Heart right ventricle (tissue), 16 donors: ENCODE measurements around the gene IL17B. TPM values are rescaled to one million over a fixed set of nuclear protein-coding genes. Genes with fewer than 3 reads are reported as not detected.
A peak's percentile ranks its signal among the peaks of the same experiment; 100 is the strongest.

ENCODE experiments used
- ATAC-seq, 8 donors: fragments of 200-7000 bp; cut with Tn5 transposase; one replicate each; pipeline ENCODE4 v1.9.1; 2020; ENCODE audit warnings: mild to moderate bottlenecking in 8 of 8, moderate library complexity in 8 of 8, moderate number of reproducible peaks in 1 of 8
- DNase-seq, 2 donors: peaks; one replicate each; pipeline ENCODE4 v3.0.0-alpha.2; 2020
- H3K27ac ChIP-seq, 10 donors: fragments of 200-600 bp; sonication (generic) in 2 of 10; one replicate each; pipeline versions ENCODE4 v1.5.0 to v1.8.0; 2020 to 2022; ENCODE audit warnings: mild to moderate bottlenecking in 3 of 10
- H3K27me3 ChIP-seq, 7 donors: fragments of 200-600 bp; one replicate each; pipeline ENCODE4 v1.8.0; 2021 to 2022; ENCODE audit warnings: mild to moderate bottlenecking in 2 of 7
- H3K36me3 ChIP-seq, 9 donors: fragments of 200-600 bp; sonication (generic) in 1 of 9; one replicate each; pipeline versions ENCODE4 v1.5.0 to v1.8.0; 2020 to 2022; ENCODE audit warnings: mild to moderate bottlenecking in 2 of 9
- H3K4me1 ChIP-seq, 9 donors: fragments of 200-600 bp; sonication (generic) in 1 of 9; one replicate each; pipeline versions ENCODE4 v1.5.0 to v1.8.0; 2020 to 2022; ENCODE audit warnings: mild to moderate bottlenecking in 4 of 9
- H3K4me3 ChIP-seq, 10 donors: fragments of 200-600 bp; sonication (generic) in 2 of 10; one replicate each; pipeline versions ENCODE4 v1.5.0 to v1.8.0; 2020 to 2022; ENCODE audit warnings: mild to moderate bottlenecking in 7 of 10, moderate library complexity in 2 of 10
- H3K9me3 ChIP-seq, 11 donors: fragments of 200-600 bp in 10 of 11; sonication (generic) in 2 of 11; one replicate each; pipeline versions ENCODE4 v1.5.0 to v1.8.0; 2013 to 2022; ENCODE audit warnings: mild to moderate bottlenecking in 2 of 11, control low read depth in 1 of 11, moderate library complexity in 1 of 11
- CTCF ChIP-seq, 9 donors: fragments of 200-600 bp; sonication (generic) in 2 of 9; IDR thresholded peaks; one replicate each; pipeline versions ENCODE4 v1.5.0 to v1.8.0; 2021 to 2022; ENCODE audit warnings: antibody characterized with exemption in 9 of 9, mild to moderate bottlenecking in 5 of 9, moderate library complexity in 1 of 9
- WGBS, 2 donors: extraction: QIAGEN DNeasy Blood & Tissue Kit; methylation state at CpG; one replicate each; pipeline ENCODE4 v1.1.7; 2013; ENCODE audit warnings: inconsistent platforms in 1 of 2; 5-methylcytosine and 5-hydroxymethylcytosine counted together
- intact Hi-C, 10 donors: fragments of 100-400 bp; cut with DNase I; formaldehyde crosslinking; loops; one replicate each; pipeline versions ENCODE4 v1.11.1 to v1.14.2; 2022
- polyA plus RNA-seq, 2 donors: library from polyadenylated mRNA; stranded (reverse); fragments of 200-250 nt; gene quantifications; one replicate each; pipeline ENCODE4 v1.2.3, GENCODE V29; 2013
- total RNA-seq, 10 donors: library from RNA; stranded (reverse); fragmentation: NEBNext Ultra II Directional in 3 of 10; extraction: Animal tissue kit (Norgen Biotek cat#: 25700) in 3 of 10; gene quantifications; one replicate each; pipeline versions ENCODE4 v1.2.1 to v1.2.4, GENCODE V29; 2021 to 2023
- donor health status: Arrhythmogenic right ventricular cardiomyopathy.
- donor health status: ischemic (EF 13 %, LVEDD 7.1; RV severe dilation, severe dysfunction).
- donor health status: healthy with polysubstance abuse.
- donor health status: DM: no; HTN: yes; CAD: no.
- donor health status: DM: no; HTN: no; CAD: no.
- donor health status: ischemic (EF 25% LVEDD 6.9; RV normal size, moderate dysfunction).
- donor health status: ischemic (EF 25% LVEDD 5.7; RV mildly dilated, moderate dysfunction).
- donor health status: healthy.
- donor health status: DM: yes; HTN: yes; CAD: no.
- donor health status: Ischemic cardiomyopathy.
- donor health status: ischemic (EF 35%, LVEDD 5.7; RV mildly dilated, moderate dysfunction).
- donor health status: nonischemic (EF 11% LVEDD 7.7; RV severe dilation, severe dysfunction).
- donor health status: DM: yes; HTN: yes; CAD: no.
- donor health status: PGD.
- donor health status: ischemic (EF 29% LVEDD 5.4; RV normal size, mild dysfunction).
- donor health status: nonischemic (EF 23%, LVEDD 6.1; RV moderate dilation, normal function).

The IL17B gene
- total and polyA plus RNA-seq, 12 donors: 0.44 to 0.83 (median 0.57) TPM; not detected in 9

- no peaks in the 10 kb centered on the region for H3K27me3 ChIP-seq
- no peaks in the 10 kb centered on the region for H3K9me3 ChIP-seq
- DNase-seq (no peak), ATAC-seq (no peak)
- intact Hi-C loops: no loop called here
- peak overlapping the region; percentile 6 to 99 (median 90) for H3K27ac ChIP-seq
- peaks cover 0 to 73% (median 16%) of the 10 kb centered on the region in 9 donors for H3K36me3 ChIP-seq
- peaks cover 17 to 98% (median 70%) of the 10 kb centered on the region in 9 donors for H3K4me1 ChIP-seq
- H3K4me3 ChIP-seq: peak overlapping the region; percentile 28 to 56 (median 42)
- no peak for TF ChIP-seq CTCF (IDR thresholded peaks at IDR 0.05)
- WGBS, 2 donors: 37 to 67% methylated on average over 4 of the region's 4 CpGs
These were observed 46.6 kb upstream of the IL17B start for GRCh38 chr5:149425729-149426128.

GRCh38 chr5:149424371-149425315 lies 45.6 kb upstream of the IL17B start:
- no peak for TF ChIP-seq CTCF (IDR thresholded peaks at IDR 0.05)
- peaks cover 0 to 63% (median 13%) of the 10 kb centered on the region in 9 donors for H3K36me3 ChIP-seq
- DNase-seq: no peak
- H3K27ac ChIP-seq: peak overlapping the region; percentile 59 to 99 (median 90)
- 44 to 46% methylated on average over 10 of the region's 10 CpGs for WGBS, 2 donors
- intact Hi-C loops: loop anchor here in 2 of 10 donors (5.0 kb wide), 1 partner anchor 37 kb away; no protein-coding TSS in a partner anchor
- H3K9me3 ChIP-seq: no peaks in the 10 kb centered on the region
- no peaks in the 10 kb centered on the region for H3K27me3 ChIP-seq
- H3K4me3 ChIP-seq: peak overlapping the region; percentile 28 to 56 (median 42)
- peaks cover 11 to 98% (median 70%) of the 10 kb centered on the region in 9 donors for H3K4me1 ChIP-seq
- ATAC-seq: peak in 6 of 8 donors; percentile 15 to 49 (median 35)

- H3K4me1 ChIP-seq: peaks cover 11 to 100% (median 70%) of the 10 kb centered on the region in 9 donors
- peak overlapping the region; percentile 59 to 99 (median 90) for H3K27ac ChIP-seq
- H3K4me3 ChIP-seq: peak overlapping the region; percentile 28 to 56 (median 42)
- intact Hi-C loops: loop anchor here in 3 of 10 donors (2.0 to 5.0 kb wide), 2 partner anchors 37 kb away; no protein-coding TSS in a partner anchor
- ATAC-seq (peak; percentile 50 to 81 (median 74)), DNase-seq (peak; percentile 59 to 72)
- TF ChIP-seq CTCF (IDR thresholded peaks at IDR 0.05): no peak
- WGBS, 2 donors: 39 to 41% methylated on average over 7 of the region's 7 CpGs
- H3K27me3 ChIP-seq: no peaks in the 10 kb centered on the region
- H3K36me3 ChIP-seq: peaks cover 0 to 58% (median 6%) of the 10 kb centered on the region in 9 donors
- no peaks in the 10 kb centered on the region for H3K9me3 ChIP-seq
These were observed 44.7 kb upstream of the IL17B start for GRCh38 chr5:149423794-149424268.
